ENCODE results near the gene NSUN5. TPM values are rescaled to one million over a fixed set of nuclear protein-coding genes. Genes with fewer than 3 reads are reported as not detected.
A peak's percentile ranks its signal among the peaks of the same experiment; 100 is the strongest.
"Not testable (repeated sequence)": the region's sequence is repeated elsewhere in the genome, so short reads cannot be mapped to it uniquely, and the experiment has no call there.

The NSUN5 gene
- total RNA-seq, 3 donors from 2014 or later (not counting 1 experiment from before 2014, with no cell fraction given): 35.9 to 39.3 (median 37.4) TPM

DNA sequence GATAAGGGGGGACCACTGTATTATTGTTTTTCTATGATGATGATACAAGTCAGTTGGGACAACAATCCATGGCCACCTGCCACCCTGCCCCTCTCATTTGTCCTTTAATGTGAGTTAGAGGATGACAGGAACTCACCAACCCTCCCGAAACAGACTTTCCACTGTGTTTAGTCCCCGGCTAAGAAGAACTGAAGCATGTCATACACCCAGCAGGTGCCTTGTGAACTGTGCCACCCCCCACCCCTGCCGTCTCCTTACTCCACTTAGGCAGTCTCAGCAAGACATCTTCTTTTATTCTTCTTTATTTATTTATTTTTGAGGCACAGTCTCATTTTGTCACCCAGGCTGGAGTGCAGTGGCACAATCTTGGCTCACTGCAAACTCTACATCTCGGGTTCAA, 40.8 kb downstream of the NSUN5 start:
- H3K4me3 ChIP-seq (ENCODE audit: low read length); DNase-seq; H3K4me1 Mint-ChIP-seq; H3K36me3 ChIP-seq (ENCODE audit: control insufficient read depth, insufficient read depth, low read length); H3K27ac Mint-ChIP-seq; H3K4me1 ChIP-seq (ENCODE audit: control insufficient read depth, insufficient read depth, low read length); H3K9me3 ChIP-seq (ENCODE audit: control insufficient read depth, insufficient read depth, low read length); H3K9me3 Mint-ChIP-seq; H3K27me3 Mint-ChIP-seq (ENCODE audit: low read depth in 2 of 2); intact Hi-C loops (cut with micrococcal nuclease); H3K27ac ChIP-seq (ENCODE audit: low read length); ATAC-seq; H3K4me3 Mint-ChIP-seq; H3K27me3 ChIP-seq (ENCODE audit: control insufficient read depth, insufficient read depth, low read length); H3K36me3 Mint-ChIP-seq: not testable (repeated sequence)
- WGBS (ENCODE audit: insufficient coverage): 89% methylated on average over 1 of the region's 4 CpGs

DNA sequence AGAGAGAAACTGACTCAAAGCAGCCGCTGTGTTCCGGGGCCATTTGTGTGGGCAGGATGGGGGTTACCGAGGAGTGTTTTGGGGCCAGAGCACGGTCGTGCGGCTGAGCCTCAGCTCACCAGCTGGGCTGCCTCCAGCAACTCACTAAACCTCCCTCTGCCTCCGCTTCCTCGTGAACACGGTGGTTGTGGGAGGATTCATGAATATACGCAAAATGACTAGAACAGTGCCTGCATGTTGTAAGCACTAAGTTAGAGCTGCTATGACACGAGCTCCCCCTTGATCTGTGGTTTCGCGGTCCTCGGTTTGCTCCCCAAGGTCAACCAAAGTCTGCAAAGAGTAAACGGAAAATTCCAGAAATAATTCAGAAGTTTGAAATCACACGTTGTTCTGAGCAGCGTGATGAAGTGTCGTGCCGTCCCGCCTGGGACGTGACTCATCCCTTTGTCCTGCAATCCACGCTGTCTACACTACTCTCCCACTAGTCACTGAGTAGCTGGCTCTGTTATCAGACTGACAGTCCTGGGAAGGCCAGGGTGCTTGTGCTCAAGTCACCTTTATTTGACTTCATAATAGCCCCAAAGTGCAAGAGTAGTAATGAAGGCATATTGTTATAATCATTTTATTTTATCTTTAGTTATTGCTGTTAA, 41.8 kb downstream of the NSUN5 start:
- ATAC-seq; H3K27me3 ChIP-seq (ENCODE audit: control insufficient read depth, insufficient read depth, low read length); H3K4me3 Mint-ChIP-seq; H3K4me1 ChIP-seq (ENCODE audit: control insufficient read depth, insufficient read depth, low read length); DNase-seq; H3K9me3 ChIP-seq (ENCODE audit: control insufficient read depth, insufficient read depth, low read length); intact Hi-C loops (cut with micrococcal nuclease); H3K27me3 Mint-ChIP-seq (ENCODE audit: low read depth in 2 of 2); H3K4me1 Mint-ChIP-seq; H3K27ac ChIP-seq (ENCODE audit: low read length); H3K27ac Mint-ChIP-seq; H3K9me3 Mint-ChIP-seq; H3K36me3 Mint-ChIP-seq; H3K36me3 ChIP-seq (ENCODE audit: control insufficient read depth, insufficient read depth, low read length); H3K4me3 ChIP-seq (ENCODE audit: low read length): not testable (repeated sequence)
- WGBS (ENCODE audit: insufficient coverage): no CpG with 5 or more reads among the region's 22 CpGs

GRCh38 chr7:73262416-73262815, 46.2 kb downstream of the NSUN5 start:
- H3K9me3 ChIP-seq (ENCODE audit: control insufficient read depth, insufficient read depth, low read length); H3K4me1 Mint-ChIP-seq; H3K36me3 Mint-ChIP-seq; H3K27ac ChIP-seq (ENCODE audit: low read length); intact Hi-C loops (cut with micrococcal nuclease); DNase-seq; H3K9me3 Mint-ChIP-seq; H3K27me3 Mint-ChIP-seq (ENCODE audit: low read depth in 2 of 2); H3K4me3 Mint-ChIP-seq; H3K4me1 ChIP-seq (ENCODE audit: control insufficient read depth, insufficient read depth, low read length); H3K36me3 ChIP-seq (ENCODE audit: control insufficient read depth, insufficient read depth, low read length); H3K4me3 ChIP-seq (ENCODE audit: low read length); H3K27ac Mint-ChIP-seq; H3K27me3 ChIP-seq (ENCODE audit: control insufficient read depth, insufficient read depth, low read length): not testable (repeated sequence)
- peak in 2 of 3 donors; percentile 24 to 36 for ATAC-seq
- WGBS (ENCODE audit: insufficient coverage): no CpG with 5 or more reads among the region's 2 CpGs

Other genes starting within 250 kb of the NSUN5 start
- gene SPDYE9, start 222.8 kb downstream of the NSUN5 start, total RNA-seq: not detected
- not detected for gene TRIM50, start 19.3 kb upstream of the NSUN5 start, total RNA-seq
- not detected for gene FKBP6, start 19.3 kb upstream of the NSUN5 start, total RNA-seq
- under 1 TPM in 2 of 3 donors, not detected in 1; 0.15 to 0.25 TPM for gene FZD9, start 125.0 kb upstream of the NSUN5 start, total RNA-seq
- gene BAZ1B, start 213.5 kb upstream of the NSUN5 start, total RNA-seq: 10 to 100 TPM; 50.1 to 61.9 (median 59.9) TPM
- gene BCL7B, start 248.9 kb upstream of the NSUN5 start, total RNA-seq: 100 to 1,000 TPM; 109 to 131 (median 120) TPM